Sigmoid colon (tissue), 4 donors: ENCODE measurements around the gene PHACTR3.

ENCODE experiments used
- POLR2A ChIP-seq, 2 donors: fragments of 450-650 bp; IDR thresholded peaks; one replicate each; pipeline ENCODE4 v1.6.1; 2016; ENCODE audit warnings: antibody characterized with exemption in 2 of 2, mild to moderate bottlenecking in 2 of 2, moderate library complexity in 2 of 2
- POLR2AphosphoS5 ChIP-seq, 4 donors: sonication (generic); formaldehyde crosslinking; IDR thresholded peaks; one replicate each; pipeline ENCODE4 v1.6.1; 2017; ENCODE audit warnings: antibody characterized with exemption in 4 of 4
- TF ChIP-seq, protein P1 (sequence below), 4 experiments: fragments of 450-650 bp in 3 of 4; fragments of 200-600 bp in 1 of 4; IDR thresholded peaks; one replicate each; pipeline ENCODE4 v1.5.1; 2016 to 2019; ENCODE audit warnings: antibody characterized with exemption in 4 of 4, mild to moderate bottlenecking in 3 of 4, moderate library complexity in 2 of 4

DNA sequence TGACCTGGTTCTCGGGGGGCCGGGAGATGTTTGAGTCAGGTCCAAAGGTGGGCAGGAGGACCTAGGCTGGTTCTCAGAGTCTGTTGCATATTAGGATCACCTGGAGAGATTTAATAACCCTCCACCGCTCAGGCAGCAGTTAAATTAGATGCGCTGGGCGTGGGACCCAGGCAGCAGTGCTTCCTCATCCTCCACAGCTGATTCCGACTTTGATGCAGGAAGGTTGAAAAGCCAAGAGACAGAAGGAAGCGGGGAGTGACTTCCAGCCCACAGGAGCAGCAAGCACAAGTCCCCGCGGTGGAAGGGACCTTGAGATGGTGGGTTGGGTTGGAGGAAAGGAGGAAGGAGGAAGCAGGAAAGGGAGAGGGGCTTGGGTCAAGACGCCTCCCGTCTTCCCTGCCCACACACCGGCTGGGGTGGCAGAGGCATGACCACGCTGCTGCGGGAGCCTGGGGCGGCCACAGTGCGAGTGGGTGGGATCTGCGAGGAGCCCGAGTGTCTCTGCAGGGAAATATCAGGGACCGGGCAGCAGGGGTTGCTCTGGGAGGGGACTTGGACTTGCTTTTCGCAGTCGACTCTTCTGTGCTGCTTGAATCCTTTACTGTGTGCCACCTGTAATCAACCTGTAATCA, 146.0 kb downstream of the PHACTR3 start:
- TF ChIP-seq POLR2A (IDR thresholded peaks at IDR 0.05), result no peak
- TF ChIP-seq, protein P1, sequence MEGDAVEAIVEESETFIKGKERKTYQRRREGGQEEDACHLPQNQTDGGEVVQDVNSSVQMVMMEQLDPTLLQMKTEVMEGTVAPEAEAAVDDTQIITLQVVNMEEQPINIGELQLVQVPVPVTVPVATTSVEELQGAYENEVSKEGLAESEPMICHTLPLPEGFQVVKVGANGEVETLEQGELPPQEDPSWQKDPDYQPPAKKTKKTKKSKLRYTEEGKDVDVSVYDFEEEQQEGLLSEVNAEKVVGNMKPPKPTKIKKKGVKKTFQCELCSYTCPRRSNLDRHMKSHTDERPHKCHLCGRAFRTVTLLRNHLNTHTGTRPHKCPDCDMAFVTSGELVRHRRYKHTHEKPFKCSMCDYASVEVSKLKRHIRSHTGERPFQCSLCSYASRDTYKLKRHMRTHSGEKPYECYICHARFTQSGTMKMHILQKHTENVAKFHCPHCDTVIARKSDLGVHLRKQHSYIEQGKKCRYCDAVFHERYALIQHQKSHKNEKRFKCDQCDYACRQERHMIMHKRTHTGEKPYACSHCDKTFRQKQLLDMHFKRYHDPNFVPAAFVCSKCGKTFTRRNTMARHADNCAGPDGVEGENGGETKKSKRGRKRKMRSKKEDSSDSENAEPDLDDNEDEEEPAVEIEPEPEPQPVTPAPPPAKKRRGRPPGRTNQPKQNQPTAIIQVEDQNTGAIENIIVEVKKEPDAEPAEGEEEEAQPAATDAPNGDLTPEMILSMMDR (IDR thresholded peaks at IDR 0.05), result no peak
- no peak for TF ChIP-seq POLR2AphosphoS5 (IDR thresholded peaks at IDR 0.05)
